GM12892 (cell line): Measurements from ENCODE around the gene LCNL1.

Experiments
- POLR2A ChIP-seq: IDR thresholded peaks from 2 replicates; pipeline ENCODE4 v1.6.1; 2011; ENCODE audit warnings: low read depth, low read length, control low read depth
- TAF1 ChIP-seq: IDR thresholded peaks from 2 replicates; pipeline ENCODE4 v1.6.1; 2011; ENCODE audit warnings: low read depth, mild to moderate bottlenecking, control low read depth, low read length, borderline replicate concordance

DNA sequence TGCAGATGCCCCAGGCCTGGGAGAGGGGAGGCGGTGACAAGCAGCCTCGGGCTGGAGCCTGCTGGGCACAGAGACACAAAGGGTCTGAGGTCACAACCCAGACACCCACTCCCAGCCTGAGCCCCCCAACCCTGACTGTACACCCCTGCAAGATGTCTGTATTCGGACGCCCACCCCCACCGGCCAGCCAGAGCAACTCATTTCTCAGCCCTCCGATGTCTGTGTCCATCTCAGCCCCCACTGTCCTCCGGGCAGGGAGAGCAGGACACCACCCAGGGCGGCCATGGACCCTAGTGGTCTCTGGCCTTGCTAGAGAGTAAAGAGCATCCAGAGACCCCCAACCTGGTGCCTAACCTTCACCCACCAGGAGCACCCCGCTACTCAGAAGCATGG, 26.9 kb upstream of the LCNL1 start:
- TF ChIP-seq TAF1 = no peak
- TF ChIP-seq POLR2A = no peak
